OCI-LY7 (cell line): ENCODE data around the gene CNTRL. TPM values are rescaled to one million over a fixed set of nuclear protein-coding genes. Genes with fewer than 3 reads are reported as not detected.

Experiments used
- BruUV-seq: library from RNA; stranded (reverse); fragments of 400-500 nt; replicated peaks from 2 replicates; lab custom pipeline; 2021; lab: Mats Ljungman, UMichigan
- CTCF ChIA-PET: fragments of 300-600 bp; sonication (Branson Sonifier 250); formaldehyde crosslinking; loops from one replicate; lab custom pipeline; 2022; ENCODE audit warnings: antibody characterized with exemption; ENCODE audit not compliant: unreplicated experiment; lab: Charles Lee
- POLR2A ChIA-PET: fragments of 300-600 bp; sonication (Branson Sonifier 250); formaldehyde crosslinking; loops from one replicate; lab custom pipeline; 2022; ENCODE audit warnings: antibody characterized with exemption; lab: Charles Lee
- DNase-seq: peaks from one replicate; pipeline ENCODE4 v3.0.0-alpha.2; 2015; ENCODE audit warnings: low spot score
- H2AFZ ChIP-seq: fragments of 200-600 bp; sonication (generic), shearing (Covaris generic); 2 replicates; pipeline ENCODE4 v1.6.1; 2014; ENCODE audit warnings: mild to moderate bottlenecking, antibody characterized with exemption, low read length, moderate library complexity
- H3K27ac ChIP-seq: fragments of 200-600 bp; sonication (generic); 2 replicates; pipeline ENCODE4 v1.5.1; 2014; ENCODE audit warnings: mixed run types, low read depth, mild to moderate bottlenecking, moderate library complexity, low read length, inconsistent platforms; ENCODE audit not compliant: poor library complexity, severe bottlenecking
- H3K36me3 ChIP-seq: fragments of 200-600 bp; sonication (generic); 2 replicates; pipeline ENCODE4 v1.6.1; 2014; ENCODE audit warnings: mild to moderate bottlenecking, antibody characterized with exemption, low read length, moderate library complexity, mixed read lengths; ENCODE audit not compliant: insufficient read depth
- H3K4me1 ChIP-seq: fragments of 200-600 bp; sonication (generic); 2 replicates; pipeline ENCODE4 v1.5.1; 2014; ENCODE audit warnings: mild to moderate bottlenecking, low read length; ENCODE audit not compliant: insufficient read depth, poor library complexity, severe bottlenecking
- H3K4me2 ChIP-seq: fragments of 200-600 bp; sonication (generic); 2 replicates; pipeline ENCODE4 v1.6.1; 2014; ENCODE audit warnings: mild to moderate bottlenecking, low read length
- H3K4me3 ChIP-seq: fragments of 200-600 bp; sonication (generic); 2 replicates; pipeline ENCODE4 v1.5.1; 2014; ENCODE audit warnings: mild to moderate bottlenecking, low read depth, low read length; ENCODE audit not compliant: poor library complexity, severe bottlenecking
- H3K79me2 ChIP-seq: fragments of 200-600 bp; sonication (generic); 2 replicates; pipeline ENCODE4 v1.6.1; 2016; ENCODE audit warnings: low read depth, mild to moderate bottlenecking, low read length, moderate library complexity, mixed read lengths; ENCODE audit not compliant: insufficient read depth
- H3K9me2 ChIP-seq: fragments of 200-600 bp; sonication (generic); 2 replicates; pipeline ENCODE4 v1.6.1; 2016; ENCODE audit warnings: mild to moderate bottlenecking, low read length, mixed read lengths; ENCODE audit not compliant: insufficient read depth
- H3K9me3 ChIP-seq: fragments of 200-600 bp; sonication (generic); 2 replicates; pipeline ENCODE4 v1.6.1; 2014; ENCODE audit warnings: mild to moderate bottlenecking, mixed run types, low read length, mixed read lengths
- H4K20me1 ChIP-seq: fragments of 200-600 bp; sonication (generic); 2 replicates; pipeline ENCODE4 v1.6.1; 2014; ENCODE audit warnings: mild to moderate bottlenecking, antibody characterized with exemption, low read length, moderate library complexity, mixed read lengths; ENCODE audit not compliant: insufficient read depth
- CTCF ChIP-seq: fragments of 200-600 bp; sonication (generic); conservative IDR thresholded peaks from 2 replicates; pipeline ENCODE4 v1.5.1; 2014; ENCODE audit warnings: mild to moderate bottlenecking, antibody characterized with exemption, low read length, moderate library complexity, mixed read lengths
- EZH2phosphoT487 ChIP-seq: fragments of 200-600 bp; sonication (generic); IDR thresholded peaks from 2 replicates; pipeline ENCODE4 v1.6.1; 2018; ENCODE audit warnings: low read depth, borderline replicate concordance, mild to moderate bottlenecking, mixed run types, antibody characterized with exemption, low read length, moderate library complexity, mixed read lengths
- intact Hi-C: fragments of 100-400 bp; cut with micrococcal nuclease; formaldehyde crosslinking; loops from one replicate; pipeline ENCODE4 v1.10.0; 2022; ENCODE audit not compliant: unreplicated experiment
- total RNA-seq, 2 experiments: library from RNA; depleted of rRNA in 1 of 2; stranded (reverse); fragments of >200 nt in 1 of 2; shearing (Covaris generic) in 1 of 2; gene quantifications; 2 replicates each; pipeline ENCODE4 v1.2.3, GENCODE V29; 2014 to 2022

CNTRL gene
- total RNA-seq, 2 experiments from 2014 or later, result 81.4 to 113 TPM

DNA sequence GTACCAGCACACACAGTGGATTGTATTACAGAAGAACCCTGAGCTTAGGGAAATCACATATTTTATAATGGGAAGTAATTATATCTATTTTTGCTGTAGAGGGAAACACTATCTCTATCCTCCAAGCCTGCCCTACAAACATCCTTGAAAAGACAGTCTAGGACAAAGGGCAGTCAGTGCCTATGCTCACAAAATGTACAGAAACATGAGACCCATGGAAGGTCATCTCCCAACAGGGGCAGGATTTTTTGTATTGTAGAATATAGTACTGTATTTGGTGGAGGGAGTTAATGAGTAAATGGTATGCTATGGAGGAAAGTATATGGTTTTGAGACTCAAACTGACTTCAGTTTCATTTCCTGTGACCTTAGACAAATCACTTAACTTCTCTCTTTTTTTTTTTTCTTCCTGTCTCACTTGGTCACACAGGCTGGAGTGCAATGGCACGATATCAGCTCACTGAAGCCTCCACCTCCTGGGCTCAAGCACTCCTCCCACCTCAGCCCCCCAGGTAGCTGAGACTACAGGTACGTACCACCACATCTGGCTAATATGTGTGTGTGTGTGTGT, 132.7 kb downstream of the CNTRL start:
- CTCF ChIA-PET, result interaction anchor here (0.6 kb wide), 1 partner anchor 89 kb away, joined by 4 read pairs; no protein-coding TSS in a partner anchor
- peak overlapping the region; percentile 57 for H3K4me3 ChIP-seq
- H3K4me2 ChIP-seq, result peak overlapping the region; percentile 86
- TF ChIP-seq EZH2phosphoT487 (no peak), CTCF (no peak)
- BruUV-seq, result no TSS peak
- H3K9me2 ChIP-seq, result no peaks in the 10 kb centered on the region
- H3K27ac ChIP-seq, result peak overlapping the region; percentile 95
- H3K4me1 ChIP-seq, result peaks cover 43% of the 10 kb centered on the region
- peak overlapping the region; percentile 87 for H2AFZ ChIP-seq
- no peaks in the 10 kb centered on the region for H3K9me3 ChIP-seq
- peaks cover 2% of the 10 kb centered on the region; the same call in 1 of the 2 replicates for H3K79me2 ChIP-seq
- DNase-seq, result peak; percentile 77
- peaks cover 10% of the 10 kb centered on the region; the same call in 1 of the 2 replicates for H3K36me3 ChIP-seq
- no peaks in the 10 kb centered on the region for H4K20me1 ChIP-seq
- intact Hi-C loops, result loop anchor here (10.0 kb wide), 1 partner anchor 453 kb away; no protein-coding TSS in a partner anchor
- POLR2A ChIA-PET, result interaction anchor here (0.6 kb wide), 3 partner anchors 109 to 1816 kb away, joined by 3 to 5 read pairs (median 3); no protein-coding TSS in a partner anchor

DNA sequence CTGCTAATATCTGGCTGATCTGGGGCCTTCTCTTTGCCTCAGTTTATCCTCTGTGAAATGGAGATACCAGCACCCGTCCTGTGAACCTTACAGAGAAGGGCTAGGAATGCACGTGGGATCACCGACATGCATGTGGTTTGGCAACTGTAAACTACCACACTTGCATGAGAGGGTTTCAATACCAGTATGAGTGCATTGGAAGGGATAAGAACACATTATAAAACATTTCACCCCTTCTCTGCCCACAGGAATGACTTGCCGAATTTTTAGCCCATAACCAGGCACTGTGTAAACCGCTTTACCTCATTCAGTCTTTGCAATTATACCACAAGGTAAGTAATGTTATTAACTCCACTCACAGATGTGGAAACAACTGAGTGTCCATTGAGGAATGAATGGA, 135.8 kb downstream of the CNTRL start:
- Histone ChIP-seq H3K9me2 (no peaks in the 10 kb centered on the region), H3K36me3 (peaks cover 10% of the 10 kb centered on the region; the same call in 1 of the 2 replicates), H3K9me3 (no peaks in the 10 kb centered on the region), H3K79me2 (no peaks in the 10 kb centered on the region), H3K4me1 (peaks cover 45% of the 10 kb centered on the region), H3K27ac (no peak overlapping the region), H3K4me3 (no peak overlapping the region), H4K20me1 (no peaks in the 10 kb centered on the region), H2AFZ (no peak overlapping the region), H3K4me2 (no peak overlapping the region)
- POLR2A ChIA-PET, result no interaction called here
- intact Hi-C loops, result no loop called here
- DNase-seq, result no peak
- TF ChIP-seq CTCF (no peak), EZH2phosphoT487 (no peak)
- no TSS peak for BruUV-seq
- CTCF ChIA-PET, result no interaction called here
